GM21619 (cell line): ENCODE data around the gene CLDN5.

Source experiments
- ATAC-seq: cut with Tn5 transposase; IDR thresholded peaks from one replicate; pipeline ENCODE4 v1.9.1; 2021; ENCODE audit not compliant: unreplicated experiment

CLDN5 gene

GRCh38 chr22:19524170-19525115 lies at the start of gene CLDN5:
TSS of gene CLDN5 (minus strand) at chr22:19524410. CDS start at chr22:19524255, 155 bp downstream.
- no peak for ATAC-seq

DNA sequence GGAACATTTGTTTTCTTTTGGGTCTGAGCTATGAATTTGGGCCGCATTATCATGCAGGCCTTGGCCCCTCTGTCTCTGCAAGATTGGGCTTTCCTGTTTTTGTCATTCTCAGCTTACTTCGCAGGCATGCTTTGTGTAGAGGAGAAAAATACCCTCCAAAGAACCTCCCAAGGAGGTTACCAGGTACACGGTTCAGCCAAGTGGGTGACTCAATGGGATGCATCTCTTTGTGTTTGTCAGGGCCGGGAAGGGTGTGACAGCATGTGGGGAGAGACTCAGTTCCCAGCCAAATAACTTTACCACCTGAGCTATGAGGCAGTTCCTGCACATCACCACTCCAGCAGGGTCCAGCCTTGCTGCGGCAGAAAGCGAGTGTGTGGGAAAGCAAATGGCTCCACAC lies 47.8 kb upstream of the CLDN5 start:
- ATAC-seq, result no peak

DNA sequence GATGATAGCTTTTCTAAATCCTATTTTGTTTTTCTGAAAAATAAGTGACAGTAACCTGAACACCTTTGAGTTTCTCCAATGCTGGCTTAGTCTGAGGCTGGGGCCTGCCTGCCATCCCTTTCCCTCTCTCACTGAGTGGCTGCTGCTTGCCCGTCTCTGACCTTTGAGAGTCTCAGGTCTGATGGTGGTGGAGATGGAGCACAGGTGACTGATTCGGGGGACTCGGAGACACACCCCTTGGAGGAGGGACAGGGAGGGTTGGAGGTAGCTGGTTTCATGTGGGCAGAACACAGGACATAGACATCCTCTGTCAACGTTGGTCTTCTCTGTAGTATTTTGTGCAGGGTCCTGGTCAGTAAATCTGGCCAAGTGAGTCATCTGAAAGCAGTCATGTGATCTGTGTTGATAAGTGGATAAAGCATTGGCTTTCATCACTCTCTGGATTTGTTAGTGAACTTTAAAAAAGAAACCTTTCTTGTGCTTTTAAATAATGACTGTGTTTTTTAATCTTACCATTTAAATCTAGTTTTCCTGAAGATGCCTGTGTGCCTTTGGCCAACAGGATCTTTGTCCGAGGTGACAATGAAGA lies 47.1 kb upstream of the CLDN5 start:
- no peak for ATAC-seq

DNA sequence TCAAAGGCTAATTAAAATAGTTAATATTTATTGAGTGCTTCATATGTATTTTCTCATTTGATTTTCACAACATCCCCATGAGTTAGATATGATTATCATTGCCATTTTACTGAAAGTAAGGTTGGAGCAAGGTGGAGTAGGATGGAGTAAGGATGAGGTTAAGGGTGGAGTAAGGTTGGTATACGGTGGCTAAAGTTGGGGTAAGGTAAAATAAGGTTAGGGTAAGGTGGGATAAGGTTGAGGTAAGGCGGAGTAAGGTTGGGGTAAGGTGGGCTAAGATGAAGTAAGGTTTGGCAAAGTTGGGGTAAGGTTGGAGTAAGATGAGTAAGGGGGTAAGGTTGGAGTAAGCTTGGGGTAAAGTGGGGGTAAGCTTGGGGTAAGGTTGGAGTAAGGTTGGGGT lies 45.8 kb upstream of the CLDN5 start:
- no peak for ATAC-seq

- no peak for ATAC-seq
Measured at GRCh38 chr22:19569276-19569640, 45.0 kb upstream of the CLDN5 start.

DNA sequence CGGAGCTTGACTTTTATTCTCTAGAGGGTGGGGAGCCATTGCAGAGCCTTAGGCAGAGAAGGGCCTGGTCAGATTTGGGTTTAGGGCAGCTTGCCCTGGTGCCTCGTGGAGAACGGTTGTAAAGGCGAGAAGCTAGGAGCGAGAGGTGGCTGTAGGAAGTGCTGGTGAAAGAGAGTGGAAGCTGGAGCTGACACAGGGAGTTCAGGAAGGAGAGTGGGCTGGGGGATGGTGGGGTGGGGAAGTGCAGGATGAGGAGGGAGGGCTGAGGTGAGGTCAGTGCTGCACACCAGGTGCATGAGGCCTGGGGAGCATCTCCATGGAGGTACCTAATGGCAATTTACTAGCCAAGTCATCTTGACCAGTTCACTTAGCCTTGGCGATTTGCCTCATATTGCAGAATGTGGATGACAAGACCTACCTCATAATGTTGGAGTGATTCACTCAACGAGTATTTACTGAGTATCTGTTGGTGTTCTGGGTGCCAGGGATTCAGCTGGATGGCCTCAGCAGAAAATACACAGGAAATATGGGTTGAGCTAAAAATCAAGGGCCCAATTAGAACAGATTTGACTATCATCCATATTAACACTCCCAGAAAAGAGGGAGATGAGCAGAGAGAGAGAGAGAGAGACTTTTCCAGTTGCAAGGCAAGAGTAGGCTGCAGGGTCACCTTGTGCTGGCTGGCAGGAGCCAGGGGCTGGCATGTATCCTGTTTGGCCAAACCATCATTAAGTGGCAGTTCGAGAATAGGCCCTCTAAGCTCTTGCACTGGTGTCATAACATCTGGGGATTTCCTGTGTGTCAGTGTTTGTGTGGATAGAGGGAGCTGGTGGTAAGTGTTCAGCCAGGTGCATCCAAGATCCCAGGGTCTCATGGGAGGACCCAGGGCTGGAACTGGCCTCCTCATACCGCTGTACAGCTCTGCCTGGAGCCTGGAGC lies 44.4 kb upstream of the CLDN5 start:
- ATAC-seq, result no peak

DNA sequence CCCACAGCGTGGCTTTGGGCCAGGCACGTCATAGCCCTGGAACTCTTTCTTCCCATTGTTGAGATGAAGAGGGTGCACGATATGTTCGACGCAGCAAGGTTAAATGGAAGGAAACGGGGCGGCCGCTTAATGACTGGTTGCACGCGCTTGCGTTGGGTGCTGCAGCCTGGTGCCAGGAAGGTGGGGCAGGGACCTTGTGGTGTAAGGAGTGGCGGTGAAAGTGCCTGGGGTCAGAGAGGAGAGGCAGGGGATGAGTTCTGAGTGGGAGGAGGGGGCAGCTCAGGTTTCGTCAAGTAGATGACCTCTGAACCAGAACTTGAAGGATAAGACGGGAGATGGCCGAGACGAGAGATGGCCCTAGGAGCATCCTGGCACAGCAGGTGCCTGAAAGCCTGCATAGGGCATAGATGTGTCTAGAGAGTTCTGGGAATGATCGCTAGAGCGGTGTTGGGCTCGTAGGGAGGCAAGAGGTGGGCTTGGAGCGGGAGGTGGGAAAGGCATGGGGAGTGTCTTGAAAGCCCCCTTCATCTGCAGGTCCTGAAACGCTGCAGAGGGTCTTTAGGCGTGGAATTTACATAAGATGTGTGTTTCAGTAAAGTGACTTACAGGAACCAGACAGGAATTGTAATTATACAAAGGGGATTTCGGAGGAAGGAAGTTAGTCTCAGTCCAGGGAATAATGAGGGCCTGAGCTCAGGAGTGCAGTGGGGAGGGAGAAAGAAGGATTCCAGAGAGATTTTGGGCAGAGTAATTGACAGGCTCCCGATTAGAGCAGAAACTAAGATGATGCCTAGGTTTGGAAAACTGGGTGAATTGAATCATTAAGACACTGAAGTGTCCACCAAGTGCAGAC lies 43.2 kb upstream of the CLDN5 start:
- ATAC-seq, result no peak

GRCh38 chr22:19566279-19567156 lies 42.3 kb upstream of the CLDN5 start:
- ATAC-seq, result no peak

GRCh38 chr22:19565382-19566278 lies 41.4 kb upstream of the CLDN5 start:
- ATAC-seq, result no peak

DNA sequence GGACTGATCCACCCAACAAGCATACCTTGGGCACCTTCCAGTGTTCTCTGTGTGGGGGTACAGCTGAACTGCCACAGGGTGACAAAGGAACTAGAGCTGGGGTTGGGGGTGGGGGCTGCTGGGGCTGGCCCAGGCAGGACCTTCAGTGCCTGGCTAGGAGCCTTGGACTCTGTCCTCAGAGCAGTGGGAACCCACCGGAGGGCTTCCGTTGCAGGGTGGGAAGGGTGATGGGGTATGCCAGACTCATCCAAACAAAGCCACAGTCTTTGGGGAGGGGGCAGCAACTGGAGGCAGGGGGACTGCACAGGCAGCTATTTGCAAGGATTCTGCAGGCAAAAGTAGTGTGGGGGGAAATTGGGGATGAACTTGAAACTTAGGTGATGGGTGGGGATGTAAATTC lies 35.7 kb upstream of the CLDN5 start:
- ATAC-seq, result no peak

GRCh38 chr22:19559324-19559811 lies 35.2 kb upstream of the CLDN5 start:
- no peak for ATAC-seq

DNA sequence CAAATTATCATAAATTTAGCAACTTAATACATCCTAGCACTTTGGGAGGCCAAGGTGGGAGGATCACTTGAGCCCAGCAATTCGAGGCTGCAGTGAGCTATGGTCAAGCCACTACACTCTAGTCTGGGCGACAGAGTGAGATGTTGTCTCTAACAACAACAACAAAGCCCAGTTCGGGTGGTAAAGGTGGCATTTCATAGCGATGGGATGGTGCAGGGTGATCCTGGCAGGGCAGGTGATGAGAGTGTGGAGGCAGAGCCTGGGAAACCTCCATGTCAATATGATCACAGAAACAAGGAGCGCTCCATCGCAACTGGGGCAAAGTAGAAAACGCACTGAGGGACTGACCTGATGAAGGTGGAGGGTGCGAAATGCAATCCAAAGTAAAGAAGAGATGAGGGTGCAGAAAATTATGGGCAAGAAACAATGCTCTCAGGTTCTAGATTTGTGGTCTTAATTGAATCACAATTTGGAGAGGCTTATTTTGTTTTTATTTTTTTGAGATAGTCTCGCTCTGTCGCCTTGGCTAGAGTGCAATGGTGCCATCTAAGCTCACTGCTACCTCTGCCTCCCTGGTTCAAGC lies 32.8 kb upstream of the CLDN5 start:
- no peak for ATAC-seq

- no peak for ATAC-seq
Measured at GRCh38 chr22:19555651-19556050, 31.4 kb upstream of the CLDN5 start.

- no peak for ATAC-seq
Measured at GRCh38 chr22:19554834-19555404, 30.7 kb upstream of the CLDN5 start.

DNA sequence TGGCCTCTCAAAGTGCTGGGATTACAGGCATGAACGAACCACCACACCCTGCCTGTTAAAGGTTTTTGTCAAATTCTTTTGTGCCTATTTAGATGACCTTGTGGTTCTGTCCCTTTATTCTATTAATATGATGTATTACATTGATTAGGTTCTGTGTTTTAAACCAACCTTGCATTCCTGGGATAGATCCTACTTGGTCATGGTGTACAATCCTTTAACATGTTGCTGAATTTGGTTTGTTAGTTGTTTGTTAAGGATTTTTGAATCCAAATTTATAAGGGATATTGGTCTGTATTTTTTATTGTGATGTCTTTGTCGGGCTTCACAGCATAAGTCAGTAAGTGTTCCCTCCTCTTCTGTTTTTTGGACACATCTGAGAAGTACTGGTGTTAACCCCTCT lies 29.0 kb upstream of the CLDN5 start:
- ATAC-seq, result no peak

- ATAC-seq, result no peak
Measured at GRCh38 chr22:19550382-19550781, 26.2 kb upstream of the CLDN5 start.

GRCh38 chr22:19549428-19549827 lies 25.2 kb upstream of the CLDN5 start:
- no peak for ATAC-seq

DNA sequence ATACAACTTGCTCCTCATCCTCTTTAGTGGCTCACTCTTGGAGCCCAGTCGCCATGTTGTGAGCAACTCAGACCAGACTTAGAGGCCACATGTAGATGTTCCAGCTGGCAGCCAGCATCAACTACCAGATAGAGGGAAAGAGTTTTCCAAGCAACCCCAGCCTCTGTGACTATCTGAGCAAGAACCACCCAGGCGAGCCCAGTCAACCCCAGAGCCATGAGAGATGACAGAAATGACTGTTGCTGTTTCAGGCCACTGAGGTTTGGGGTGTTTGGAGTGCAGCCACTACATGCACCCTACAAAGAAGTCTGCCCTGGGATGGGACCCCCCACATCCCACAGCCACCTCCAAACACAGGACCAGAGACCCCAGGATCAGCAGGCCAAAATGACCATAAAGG lies 24.8 kb upstream of the CLDN5 start:
- no peak for ATAC-seq
